Measurements from ENCODE around the gene PIK3R1.

GRCh38 chr5:68261569-68262065, 46.1 kb downstream of the PIK3R1 start:
- no peak for TF ChIP-seq EZH2 (IDR thresholded peaks at IDR 0.05; ENCODE audit: low read length, unreplicated experiment)
- TF ChIP-seq CTCF (conservative IDR thresholded peaks at IDR 0.05; ENCODE audit: low read depth, low read length), result no peak
- no peak for TF ChIP-seq EZH2phosphoT487 (IDR thresholded peaks at IDR 0.05; ENCODE audit: borderline replicate concordance, low read length)

Data from PC-3 (cell line).